NB4 (cell line): ENCODE results near the gene ZNF777.

Experiments used
- MAX ChIP-seq: IDR thresholded peaks from 2 replicates; pipeline ENCODE4 v1.6.1; 2011; ENCODE audit warnings: low read depth, low read length
- POLR2A ChIP-seq: IDR thresholded peaks from 2 replicates; pipeline ENCODE4 v1.6.1; 2011; ENCODE audit warnings: mild to moderate bottlenecking; ENCODE audit not compliant: insufficient read length; ENCODE audit errors: extremely low read depth

- TF ChIP-seq MAX = no peak
- TF ChIP-seq POLR2A = no peak
Observed at GRCh38 chr7:149415391-149416071, 45.3 kb downstream of the ZNF777 start.
